Fibroblast of mammary gland (primary cell): ENCODE results near the gene TENM4.

Experiments used
- DNase-seq: peaks from one replicate; pipeline ENCODE4 v3.0.0-alpha.2; 2010; ENCODE audit warnings: low read depth
- H3K4me3 ChIP-seq: 2 replicates; pipeline ENCODE4 v1.5.1; 2011; ENCODE audit warnings: low read depth, mild to moderate bottlenecking, low read length, moderate library complexity; ENCODE audit not compliant: control insufficient read depth
- TF ChIP-seq, protein P1 (sequence below): conservative IDR thresholded peaks from 2 replicates; pipeline ENCODE4 v1.5.1; 2011; ENCODE audit warnings: low read depth, low read length, inconsistent platforms; ENCODE audit not compliant: control insufficient read depth, insufficient read depth

TENM4 gene

DNA sequence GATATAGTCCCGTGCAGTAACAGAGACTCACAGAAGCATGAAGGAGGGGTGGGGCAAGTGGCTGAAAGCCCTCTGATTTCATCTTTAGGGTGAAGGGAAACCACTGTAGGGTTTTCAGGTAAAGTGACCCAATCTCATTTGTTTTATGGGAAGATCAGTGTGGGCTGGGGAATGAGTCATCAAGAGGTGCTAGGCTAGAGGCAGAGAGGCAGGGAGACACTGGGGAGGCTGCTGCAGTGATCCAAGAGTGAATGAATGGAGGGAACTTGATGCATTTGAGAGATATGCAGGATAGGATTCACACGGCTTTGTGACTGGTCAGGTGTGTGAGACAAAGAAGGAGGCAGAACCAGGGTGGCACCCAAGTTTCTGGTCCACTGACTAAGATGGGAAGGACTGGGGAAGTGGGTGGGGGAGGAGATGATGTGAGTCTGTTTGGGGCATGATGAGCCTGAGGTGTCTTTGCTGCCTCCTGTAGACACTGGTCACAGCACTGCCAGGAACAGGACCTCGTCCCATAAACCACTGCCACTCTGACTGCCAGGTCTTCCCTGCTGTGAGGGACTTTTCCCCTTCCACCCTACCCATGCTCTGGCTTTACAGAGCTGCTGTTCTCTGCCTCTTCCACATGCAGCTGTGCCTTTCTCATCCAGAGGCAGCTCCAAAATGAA lies 239.0 kb downstream of the TENM4 start:
- TF ChIP-seq, protein P1, sequence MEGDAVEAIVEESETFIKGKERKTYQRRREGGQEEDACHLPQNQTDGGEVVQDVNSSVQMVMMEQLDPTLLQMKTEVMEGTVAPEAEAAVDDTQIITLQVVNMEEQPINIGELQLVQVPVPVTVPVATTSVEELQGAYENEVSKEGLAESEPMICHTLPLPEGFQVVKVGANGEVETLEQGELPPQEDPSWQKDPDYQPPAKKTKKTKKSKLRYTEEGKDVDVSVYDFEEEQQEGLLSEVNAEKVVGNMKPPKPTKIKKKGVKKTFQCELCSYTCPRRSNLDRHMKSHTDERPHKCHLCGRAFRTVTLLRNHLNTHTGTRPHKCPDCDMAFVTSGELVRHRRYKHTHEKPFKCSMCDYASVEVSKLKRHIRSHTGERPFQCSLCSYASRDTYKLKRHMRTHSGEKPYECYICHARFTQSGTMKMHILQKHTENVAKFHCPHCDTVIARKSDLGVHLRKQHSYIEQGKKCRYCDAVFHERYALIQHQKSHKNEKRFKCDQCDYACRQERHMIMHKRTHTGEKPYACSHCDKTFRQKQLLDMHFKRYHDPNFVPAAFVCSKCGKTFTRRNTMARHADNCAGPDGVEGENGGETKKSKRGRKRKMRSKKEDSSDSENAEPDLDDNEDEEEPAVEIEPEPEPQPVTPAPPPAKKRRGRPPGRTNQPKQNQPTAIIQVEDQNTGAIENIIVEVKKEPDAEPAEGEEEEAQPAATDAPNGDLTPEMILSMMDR = no peak
- DNase-seq = peak; percentile 15
- no peak overlapping the region for H3K4me3 ChIP-seq

DNA sequence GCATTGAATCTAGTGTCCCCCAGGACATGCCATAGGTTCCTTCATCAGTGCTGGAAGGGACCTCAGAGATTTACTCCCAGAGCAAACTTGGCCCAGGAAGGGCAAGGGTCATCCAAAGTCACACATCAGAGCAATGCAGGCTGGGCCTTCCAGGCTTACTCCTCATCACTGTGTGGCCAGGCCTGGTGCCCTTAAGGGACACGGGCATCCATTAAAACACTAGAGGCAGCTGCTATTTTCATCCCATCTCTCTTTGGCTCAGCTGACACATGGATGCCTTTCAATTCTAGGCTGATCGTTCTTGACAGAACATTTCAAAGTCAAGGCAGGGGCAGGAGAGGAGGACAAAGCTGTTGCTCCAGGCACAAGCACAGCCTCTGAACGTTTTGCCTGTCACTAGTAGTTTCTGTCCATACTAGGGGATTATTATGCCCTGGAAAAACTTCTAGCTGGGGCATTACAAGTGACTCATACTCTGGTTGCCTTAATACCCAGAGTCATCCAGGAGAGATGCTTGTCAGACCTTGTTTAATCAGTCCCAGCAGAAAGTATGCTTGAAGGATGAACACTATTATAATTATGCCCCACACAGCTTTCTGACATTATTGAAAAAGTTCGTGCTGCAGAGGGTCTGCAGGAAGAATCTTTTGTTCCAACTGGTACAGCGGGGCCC lies 240.3 kb downstream of the TENM4 start:
- TF ChIP-seq, protein P1 = no peak
- peak; percentile 12 for DNase-seq
- H3K4me3 ChIP-seq = no peak overlapping the region

DNA sequence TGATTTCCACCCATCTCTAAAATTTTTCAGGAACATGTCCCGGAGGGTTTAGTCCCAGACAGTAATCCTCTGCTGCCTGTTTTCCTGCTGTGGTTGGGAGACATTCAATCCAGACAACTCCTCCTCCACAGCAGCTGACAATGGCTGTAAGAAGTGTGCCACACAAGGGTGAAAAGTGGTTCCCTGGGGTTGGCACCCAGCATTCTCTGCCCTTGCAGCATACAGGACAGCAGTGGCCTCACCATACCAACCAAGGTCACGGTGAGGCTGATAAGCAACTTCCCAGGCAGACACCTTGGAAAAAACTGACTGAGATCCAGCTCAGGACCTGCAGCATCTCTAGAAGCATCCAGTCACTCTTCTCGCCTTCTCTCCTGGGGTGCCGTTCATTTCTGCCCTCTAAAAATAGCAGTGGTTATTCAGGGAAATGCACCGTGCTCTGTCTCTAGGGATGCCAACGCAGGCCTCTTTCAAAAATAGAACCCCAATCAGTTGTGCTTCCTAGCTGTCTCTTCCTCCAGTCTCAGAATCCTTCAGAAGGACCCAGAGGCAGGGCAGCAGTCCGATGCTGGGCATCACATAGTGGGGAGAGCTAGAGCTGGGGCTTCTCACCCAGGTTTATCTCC lies 241.0 kb downstream of the TENM4 start:
- H3K4me3 ChIP-seq = no peak overlapping the region
- TF ChIP-seq, protein P1 = no peak
- no peak for DNase-seq

DNA sequence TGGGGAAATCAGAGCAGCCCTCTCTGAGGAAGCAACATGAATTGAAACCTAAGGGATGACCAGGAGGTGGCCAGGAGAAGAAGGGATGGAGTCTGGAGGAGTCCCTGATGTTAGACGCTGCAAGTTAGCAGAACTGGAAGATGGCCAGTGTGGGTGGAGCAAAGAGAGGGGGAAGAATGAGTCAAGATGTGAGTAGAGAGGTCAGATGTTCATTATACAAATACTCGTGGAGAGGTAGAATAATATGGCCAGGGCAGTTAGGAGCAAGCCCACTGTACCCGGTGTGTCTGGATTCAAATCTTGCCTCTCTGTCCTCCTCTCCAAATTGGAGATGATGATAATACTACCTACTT lies 242.0 kb downstream of the TENM4 start:
- TF ChIP-seq, protein P1 = no peak
- no peak overlapping the region for H3K4me3 ChIP-seq
- peak; percentile 66 for DNase-seq

DNA sequence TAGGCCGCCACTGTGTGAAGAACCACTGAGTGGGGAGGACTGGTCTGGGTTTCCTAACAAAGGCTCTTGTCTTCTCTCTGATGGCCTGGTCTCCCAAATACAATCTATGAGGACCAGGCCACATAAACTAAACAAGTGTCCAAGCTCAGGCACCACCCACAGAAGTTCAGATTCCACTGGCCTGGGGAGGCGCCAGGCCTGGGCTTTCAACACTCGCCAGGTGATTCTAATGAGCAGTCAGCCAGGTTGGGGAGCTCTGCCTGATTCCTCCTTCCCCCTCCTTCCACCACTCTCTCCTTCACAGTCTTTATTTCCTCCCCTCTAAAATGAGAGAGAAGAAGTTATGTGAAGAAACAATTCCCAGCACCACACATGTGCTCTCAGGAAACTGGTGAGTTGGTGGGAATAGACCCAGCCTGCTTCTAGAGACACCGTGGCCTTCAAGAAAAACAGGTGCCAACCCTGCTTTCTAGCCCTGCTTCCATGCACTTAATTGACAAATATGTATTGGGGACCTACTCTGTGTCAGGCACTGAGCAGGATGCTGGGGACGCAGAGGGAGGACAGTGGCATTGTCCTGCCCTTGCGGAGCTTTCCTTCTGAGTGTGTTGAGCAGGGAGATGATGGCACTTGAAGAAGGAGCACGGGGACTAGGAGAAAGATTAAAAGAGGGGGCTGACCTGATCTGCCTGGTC lies 242.5 kb downstream of the TENM4 start:
- no peak for DNase-seq
- H3K4me3 ChIP-seq = no peak overlapping the region
- TF ChIP-seq, protein P1 = no peak

DNA sequence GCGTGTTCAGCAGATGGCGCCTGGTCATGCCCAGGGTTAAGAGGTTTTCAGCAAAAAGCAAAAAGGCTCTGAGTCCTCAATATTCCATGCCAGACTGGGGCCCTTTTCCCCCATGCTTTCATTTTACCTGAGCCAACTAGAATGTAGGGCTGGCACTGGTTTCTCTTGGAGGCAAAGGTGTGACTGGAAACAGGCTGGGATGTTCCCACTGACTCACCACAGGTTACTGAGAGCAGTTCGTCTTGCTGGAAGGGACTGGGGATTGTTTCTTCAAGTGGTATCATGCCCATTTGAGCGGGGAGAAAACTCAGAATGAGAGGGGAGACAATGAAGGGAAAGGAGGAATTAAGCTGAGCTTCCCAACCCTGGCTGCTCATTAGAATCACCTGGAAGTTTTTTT lies 243.9 kb downstream of the TENM4 start:
- TF ChIP-seq, protein P1 = no peak
- no peak for DNase-seq
- no peak overlapping the region for H3K4me3 ChIP-seq
